ENCODE results near the gene EMILIN1.

EMILIN1 gene

DNA sequence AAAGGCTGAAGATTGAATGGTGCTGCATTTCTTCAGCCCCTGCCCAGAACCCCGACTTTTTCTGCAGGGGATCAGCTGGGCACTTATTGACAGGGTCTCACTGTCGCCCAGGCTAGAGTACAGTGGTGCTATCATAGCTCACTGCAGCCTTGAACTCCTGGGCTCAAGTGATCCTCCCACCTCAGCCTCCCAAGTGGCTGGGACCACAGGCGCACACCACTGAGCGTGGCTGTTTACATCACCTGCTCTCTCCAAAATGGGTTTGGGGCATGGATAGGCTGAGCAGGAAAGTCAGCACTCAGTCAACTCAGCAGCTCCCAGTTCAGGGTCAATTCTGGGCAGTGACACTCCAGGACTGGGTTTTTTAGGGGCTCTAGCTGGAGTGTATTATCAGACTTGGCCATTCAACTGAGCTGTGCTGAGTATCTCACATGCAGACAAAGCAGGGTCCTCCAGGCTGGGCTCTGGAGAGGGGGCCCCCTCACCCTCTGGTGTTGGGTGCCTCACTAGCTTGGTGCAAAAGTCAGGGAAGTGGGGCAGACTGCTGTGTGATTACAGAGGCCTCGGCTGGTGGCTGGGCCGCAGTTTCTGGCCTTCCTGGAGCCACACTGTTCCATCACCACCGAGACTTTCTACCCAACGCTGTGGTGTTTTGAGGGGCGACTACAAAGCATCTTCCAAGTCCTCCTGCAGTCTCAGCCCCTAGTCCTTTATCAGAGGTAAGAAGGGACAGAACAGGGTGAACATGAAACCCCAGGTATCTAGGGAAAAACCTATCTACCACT is 49.7 kb downstream of the EMILIN1 start:
- DNase-seq: no peak

DNA sequence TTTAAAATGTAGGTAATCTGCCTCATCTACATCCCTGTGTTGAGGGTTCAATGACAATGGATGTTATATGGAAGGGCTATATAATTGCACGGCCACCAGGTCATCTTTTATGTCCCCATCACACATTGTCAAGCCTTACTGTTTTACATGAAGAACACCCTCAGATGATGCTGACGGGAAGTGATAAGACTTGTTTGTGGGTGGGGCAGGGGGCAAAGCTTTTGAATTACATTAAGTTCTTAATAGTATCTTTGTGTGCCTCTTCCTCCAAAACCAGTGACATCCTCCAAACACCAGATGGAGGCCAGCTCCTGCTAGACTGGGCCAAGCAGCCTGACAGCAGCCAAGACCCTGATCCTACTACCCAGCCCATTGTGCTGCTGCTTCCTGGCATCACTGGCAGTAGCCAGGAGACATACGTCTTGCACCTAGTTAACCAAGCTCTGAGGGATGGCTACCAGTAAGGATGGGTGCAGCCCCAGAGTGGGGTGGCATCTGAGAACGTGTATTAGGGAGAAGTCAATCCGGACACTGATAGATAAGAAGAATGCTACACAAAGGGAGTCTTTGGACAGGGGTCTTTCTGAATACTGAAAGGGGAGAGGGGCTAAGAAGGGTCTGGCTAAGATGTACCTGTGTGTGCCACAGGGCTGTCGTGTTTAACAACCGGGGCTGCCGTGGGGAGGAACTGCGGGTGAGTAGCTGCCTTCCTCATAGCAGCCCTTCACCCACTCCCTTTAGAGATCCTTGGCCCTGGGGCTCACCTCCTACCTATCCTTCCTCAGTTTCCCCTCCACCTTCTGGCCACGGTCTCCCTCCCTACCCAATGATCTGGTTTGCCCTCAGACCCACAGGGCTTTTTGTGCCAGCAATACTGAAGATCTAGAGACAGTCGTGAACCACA is 50.5 kb downstream of the EMILIN1 start:
- DNase-seq: no peak

DNA sequence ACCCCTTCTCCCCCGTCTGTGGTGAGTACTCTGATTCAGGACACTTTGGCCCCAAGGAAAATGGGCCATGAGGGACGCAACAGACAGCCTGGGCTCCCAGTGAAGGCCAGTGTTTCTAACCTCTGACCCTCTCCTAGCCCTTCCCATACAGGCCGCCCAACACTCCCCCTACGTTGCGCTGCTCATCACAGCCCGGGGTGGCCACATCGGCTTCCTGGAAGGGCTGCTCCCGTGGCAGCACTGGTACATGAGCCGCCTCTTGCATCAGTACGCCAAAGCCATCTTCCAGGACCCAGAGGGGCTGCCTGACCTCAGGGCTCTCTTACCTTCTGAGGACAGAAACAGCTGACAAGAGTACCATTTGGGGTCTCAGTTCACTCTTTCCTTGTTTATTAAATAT is 52.0 kb downstream of the EMILIN1 start:
- DNase-seq: no peak

DNA sequence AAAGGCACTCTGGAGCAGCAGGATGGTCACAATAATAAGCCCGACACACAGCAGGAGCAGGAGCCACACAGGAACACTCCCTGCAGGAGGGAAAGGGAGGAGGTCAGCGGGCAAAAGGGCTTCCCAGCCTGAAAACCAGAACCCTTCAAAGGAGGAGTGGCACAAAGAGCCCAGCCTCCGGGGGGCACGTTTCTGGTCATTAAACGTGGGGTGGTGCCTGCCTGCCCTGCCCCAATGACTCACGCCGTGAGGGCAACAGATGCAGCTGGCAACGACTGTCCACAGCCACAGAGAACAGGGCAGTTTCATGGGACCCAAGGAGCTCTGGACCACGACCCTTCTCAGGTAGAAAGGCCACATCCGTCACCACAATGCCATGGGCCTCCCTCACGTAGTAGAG is 53.0 kb downstream of the EMILIN1 start:
- no peak for DNase-seq

DNA sequence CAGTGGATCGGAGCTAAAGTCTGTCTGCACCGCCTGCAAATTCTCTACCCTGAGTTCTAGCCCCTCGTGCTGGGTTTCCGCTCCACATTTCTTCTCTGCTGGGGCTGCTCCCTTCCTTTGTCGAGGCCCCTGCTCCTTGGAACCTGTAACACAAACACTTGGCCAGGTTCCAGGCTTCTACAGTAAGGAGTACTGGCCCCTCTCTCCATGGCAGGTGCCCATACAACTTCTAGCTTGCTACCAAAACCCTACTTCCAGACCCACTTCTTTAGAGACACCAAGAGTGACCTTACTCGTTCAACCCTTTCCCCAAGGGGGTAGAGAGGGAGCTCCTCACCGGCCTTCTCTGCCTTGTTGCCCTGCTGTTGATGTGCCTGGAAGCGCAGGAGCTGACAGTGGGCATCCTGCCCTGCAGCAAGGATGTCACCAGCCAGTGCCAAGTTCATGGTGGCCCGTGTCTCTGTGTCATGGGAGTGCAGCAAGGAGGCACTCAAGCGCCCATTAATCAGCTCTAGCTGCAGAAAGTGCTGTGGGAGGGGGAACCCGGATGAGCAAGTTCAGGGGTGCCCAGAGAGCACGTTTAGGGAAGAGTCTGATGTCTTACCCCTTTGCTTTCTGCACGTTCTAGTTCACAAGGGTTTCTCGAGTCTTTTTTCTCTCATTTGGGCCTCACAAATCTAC is 54.9 kb downstream of the EMILIN1 start:
- DNase-seq: peak; percentile 49

DNA sequence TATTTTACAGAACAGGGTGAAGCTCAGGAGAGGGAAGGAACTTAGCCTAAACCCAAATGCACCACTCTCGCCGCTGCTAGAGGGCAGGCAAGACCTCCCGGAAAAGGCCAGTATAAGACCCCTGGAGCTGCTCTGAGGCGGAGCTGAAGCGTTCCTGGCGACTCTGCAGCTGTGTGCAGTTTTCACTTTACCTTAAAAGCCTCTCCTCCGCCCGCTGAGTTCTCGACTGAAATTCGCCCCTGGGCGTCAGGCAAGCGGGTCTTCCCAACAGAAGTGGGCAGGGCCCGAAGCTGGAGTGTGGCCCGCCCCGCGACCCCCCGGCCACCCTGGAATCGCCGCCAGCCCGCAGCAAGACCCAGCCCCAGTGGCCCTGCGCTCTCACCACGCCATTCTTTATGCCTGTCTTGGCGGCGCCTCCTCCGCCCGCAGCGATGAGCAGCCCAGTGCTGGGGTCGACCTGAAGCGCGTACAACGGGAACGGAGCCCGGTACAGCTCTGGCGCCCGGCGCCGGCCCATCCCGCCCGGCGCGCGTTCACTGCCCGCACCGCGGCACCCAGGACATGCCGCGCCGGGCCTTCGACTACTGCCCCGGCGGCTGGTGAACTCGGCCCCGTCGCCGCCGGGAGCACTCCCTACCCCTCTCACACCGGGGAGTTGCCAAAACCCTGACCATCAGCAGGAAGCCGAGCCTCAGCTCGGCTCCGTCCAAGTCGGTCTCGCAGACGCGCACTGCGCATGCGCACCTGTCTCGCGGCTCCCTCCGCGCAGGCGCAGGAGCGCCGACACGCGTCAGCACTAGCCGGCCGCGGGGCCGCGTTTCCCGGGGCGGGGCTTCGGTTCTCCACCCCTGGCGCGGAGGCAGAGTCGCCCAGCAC is 55.7 kb downstream of the EMILIN1 start, which contains the start of gene PREB:
PREB (minus strand) TSS at position 732 of the 876 bp plus-strand sequence; CDS start at position 517, 215 bp downstream.
- DNase-seq: peak; percentile 99

DNA sequence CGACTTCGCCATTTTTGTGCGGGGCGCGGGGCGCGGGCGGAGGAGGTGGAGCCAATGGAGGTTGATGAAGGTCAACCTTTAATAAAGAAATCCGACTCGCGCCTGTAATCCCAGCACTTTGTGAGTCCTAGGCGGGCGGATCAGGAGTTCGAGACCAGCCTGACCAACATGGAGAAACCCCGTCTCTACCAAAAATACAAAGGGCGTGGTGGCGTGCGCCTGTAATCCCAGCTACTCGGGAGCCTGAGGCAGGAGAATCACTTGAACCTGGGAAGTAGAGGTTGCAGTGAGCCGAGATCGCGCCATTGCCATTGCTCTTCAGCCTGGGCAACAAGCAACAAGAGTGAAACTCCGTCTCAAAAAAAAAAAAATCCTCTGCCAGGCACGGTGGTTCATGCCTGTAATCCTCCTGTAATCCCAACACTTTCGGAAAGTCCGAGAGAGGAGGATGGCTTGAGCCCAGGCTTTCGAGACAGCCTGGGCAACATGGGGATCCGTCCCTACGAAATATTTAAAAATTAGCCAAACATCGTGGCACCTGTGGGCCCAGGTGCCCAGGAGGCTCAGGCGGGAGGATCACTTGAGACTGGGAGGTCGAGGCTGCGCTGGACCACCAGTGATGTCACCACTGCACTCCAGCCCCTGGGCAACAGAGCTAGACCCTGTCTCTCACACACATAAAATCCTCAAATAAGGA is 56.5 kb downstream of the EMILIN1 start:
- no peak for DNase-seq

DNA sequence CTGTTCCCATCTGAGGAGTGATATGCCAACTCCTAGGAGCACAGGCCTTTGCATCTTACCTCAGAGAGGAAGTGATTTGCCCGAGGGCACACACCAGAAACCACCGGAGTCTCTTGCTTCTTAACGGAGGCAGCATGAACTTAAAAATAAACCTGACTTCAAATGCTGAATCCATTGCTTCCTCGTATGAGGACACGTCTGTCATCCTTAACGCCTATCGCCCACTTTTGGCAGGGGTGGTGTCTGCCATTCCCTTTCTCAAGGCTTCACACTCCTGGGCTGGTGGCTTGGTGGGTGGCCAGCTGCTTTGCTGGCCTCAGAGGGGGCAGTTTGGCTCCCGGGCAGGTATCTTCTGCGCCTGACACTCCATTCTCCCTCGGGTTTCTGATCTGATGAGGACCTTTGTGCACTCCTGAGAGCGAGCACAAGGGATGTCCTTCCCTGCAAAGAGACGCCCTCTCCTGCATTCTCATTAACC is 57.1 kb downstream of the EMILIN1 start:
- no peak for DNase-seq

Data from stimulated activated CD8-positive, alpha-beta memory T cell treated with anti-CD3 and anti-CD28 coated beads, Interleukin-4, amount 100 ng/mL, for 48 hours (primary cell).